Mesenchymal stem cell (in vitro differentiated cells and primary cell): Measurements from ENCODE around the gene GALNT18.

Source experiments
- DNase-seq: peaks from one replicate; pipeline ENCODE4 v3.0.0-alpha.2; 2013
- H2AFZ ChIP-seq: one replicate; pipeline ENCODE4 v1.6.1; 2013; ENCODE audit warnings: low read depth, mild to moderate bottlenecking, control low read depth, inconsistent platforms, low read length, moderate library complexity
- H2AK5ac ChIP-seq: 2 replicates; pipeline ENCODE4 v1.6.1; 2013; ENCODE audit warnings: low read length, moderate library complexity, mild to moderate bottlenecking, inconsistent platforms; ENCODE audit not compliant: severe bottlenecking
- H2BK120ac ChIP-seq: one replicate; pipeline ENCODE4 v1.6.1; 2013; ENCODE audit warnings: low read depth, mild to moderate bottlenecking, inconsistent platforms, low read length, moderate library complexity
- H2BK12ac ChIP-seq, 2 experiments: one replicate each; pipeline ENCODE4 v1.6.1; 2013; ENCODE audit warnings: inconsistent platforms in 2 of 2, low read length in 2 of 2, mild to moderate bottlenecking in 2 of 2, moderate library complexity in 2 of 2, control low read depth in 1 of 2
- H2BK15ac ChIP-seq: one replicate; pipeline ENCODE4 v1.6.1; 2013; ENCODE audit warnings: mild to moderate bottlenecking, low read depth, inconsistent platforms; ENCODE audit not compliant: poor library complexity, severe bottlenecking
- H2BK5ac ChIP-seq: 2 replicates; pipeline ENCODE4 v1.6.1; 2013; ENCODE audit warnings: low read depth, mild to moderate bottlenecking, low read length, control low read depth, inconsistent platforms; ENCODE audit not compliant: poor library complexity, severe bottlenecking
- H3K14ac ChIP-seq, 2 experiments: one replicate each; pipeline ENCODE4 v1.6.1; 2013; ENCODE audit warnings: inconsistent platforms in 2 of 2, low read length in 2 of 2, control low read depth in 1 of 2, mild to moderate bottlenecking in 1 of 2, moderate library complexity in 1 of 2
- H3K18ac ChIP-seq, 2 experiments: one replicate each; pipeline ENCODE4 v1.6.1; 2013; ENCODE audit warnings: inconsistent platforms in 2 of 2, low read length in 2 of 2, control low read depth in 1 of 2, low read depth in 1 of 2, mild to moderate bottlenecking in 1 of 2
- H3K23ac ChIP-seq, 2 experiments: one replicate each; pipeline ENCODE4 v1.6.1; 2013; ENCODE audit warnings: inconsistent platforms in 2 of 2, low read length in 2 of 2, mild to moderate bottlenecking in 2 of 2, moderate library complexity in 2 of 2, control low read depth in 1 of 2
- H3K27ac ChIP-seq: 2 replicates; pipeline ENCODE4 v1.5.1; 2013; ENCODE audit warnings: mild to moderate bottlenecking, moderate library complexity, low read length, control low read depth, inconsistent platforms; ENCODE audit not compliant: poor library complexity, severe bottlenecking
- H3K27me3 ChIP-seq, 2 experiments: 2 replicates each; pipeline versions ENCODE4 v1.6.1 to v1.7.0; 2013; ENCODE audit warnings: low read length in 2 of 2, mild to moderate bottlenecking in 2 of 2, moderate library complexity in 2 of 2, control low read depth in 1 of 2, inconsistent platforms in 1 of 2; ENCODE audit not compliant: control insufficient read depth in 1 of 2, insufficient read depth in 1 of 2
- H3K36me3 ChIP-seq, 2 experiments: 2 replicates each; pipeline versions ENCODE4 v1.6.1 to v1.7.0; 2013; ENCODE audit warnings: low read length in 2 of 2, control low read depth in 1 of 2, inconsistent platforms in 1 of 2, low read depth in 1 of 2, mild to moderate bottlenecking in 1 of 2; ENCODE audit not compliant: insufficient read depth in 2 of 2, control insufficient read depth in 1 of 2
- H3K4ac ChIP-seq, 2 experiments: one replicate each; pipeline ENCODE4 v1.6.1; 2013; ENCODE audit warnings: inconsistent platforms in 2 of 2, low read length in 2 of 2, mild to moderate bottlenecking in 2 of 2, moderate library complexity in 2 of 2, control low read depth in 1 of 2, low read depth in 1 of 2
- H3K4me1 ChIP-seq: 2 replicates; pipeline ENCODE4 v1.6.1; 2013; ENCODE audit warnings: low read depth, low read length, control low read depth; ENCODE audit not compliant: control insufficient read depth, insufficient read depth
- H3K4me2 ChIP-seq: 2 replicates; pipeline ENCODE4 v1.6.1; 2013; ENCODE audit warnings: low read length, mild to moderate bottlenecking, inconsistent platforms; ENCODE audit not compliant: poor library complexity, severe bottlenecking
- H3K4me3 ChIP-seq, 2 experiments: 2 replicates each; pipeline versions ENCODE4 v1.5.1 to v1.7.0; 2013; ENCODE audit warnings: low read length in 2 of 2, mild to moderate bottlenecking in 2 of 2, control low read depth in 1 of 2, low read depth in 1 of 2; ENCODE audit not compliant: insufficient read depth in 1 of 2
- H3K79me1 ChIP-seq: replicated peaks from 2 replicates; pipeline ENCODE4 v1.6.1; 2013; ENCODE audit warnings: mild to moderate bottlenecking, control low read depth, low read length, inconsistent platforms; ENCODE audit not compliant: poor library complexity, severe bottlenecking
- H3K9ac ChIP-seq: 2 replicates; pipeline ENCODE4 v1.7.0; 2013; ENCODE audit warnings: mild to moderate bottlenecking, low read length, moderate library complexity
- H3K9me3 ChIP-seq: 2 replicates; pipeline ENCODE4 v1.7.0; 2013; ENCODE audit warnings: mild to moderate bottlenecking, low read length; ENCODE audit not compliant: control insufficient read depth
- H4K8ac ChIP-seq: one replicate; pipeline ENCODE4 v1.6.1; 2013; ENCODE audit warnings: inconsistent platforms, mild to moderate bottlenecking, low read length, moderate library complexity
- H4K91ac ChIP-seq: one replicate; pipeline ENCODE4 v1.6.1; 2013; ENCODE audit warnings: mild to moderate bottlenecking, low read length, inconsistent platforms
- WGBS: methylation state at CpG from one replicate; pipeline ENCODE4 v1.1.7; 2013; ENCODE audit warnings: mixed read lengths; 5-methylcytosine and 5-hydroxymethylcytosine counted together

GALNT18 gene

GRCh38 chr11:11308249-11308648 lies 313.6 kb downstream of the GALNT18 start:
- no peak for DNase-seq
- H3K18ac ChIP-seq: no peak overlapping the region
- WGBS: 50% methylated on average over 1 of the region's 1 CpG

GRCh38 chr11:11306855-11307254 lies 314.9 kb downstream of the GALNT18 start:
- 73% methylated on average over 2 of the region's 2 CpGs for WGBS
- H2AK5ac ChIP-seq: no peak overlapping the region
- H2AFZ ChIP-seq: no peak overlapping the region
- no peak overlapping the region for H2BK5ac ChIP-seq
- no peaks in the 10 kb centered on the region for H3K4me1 ChIP-seq
- no peak overlapping the region for H3K23ac ChIP-seq
- H3K18ac ChIP-seq: no peak overlapping the region
- DNase-seq: peak; percentile 56
- H2BK15ac ChIP-seq: no peak overlapping the region
- no peak overlapping the region for H3K14ac ChIP-seq
- no peaks in the 10 kb centered on the region for H3K9me3 ChIP-seq
- no peaks in the 10 kb centered on the region for H3K36me3 ChIP-seq
- no peak overlapping the region for H4K8ac ChIP-seq
- no peak overlapping the region for H2BK120ac ChIP-seq
- H3K4me2 ChIP-seq: no peak overlapping the region
- H3K79me1 ChIP-seq: no peaks in the 10 kb centered on the region
- H4K91ac ChIP-seq: no peak overlapping the region
- no peak overlapping the region for H3K27ac ChIP-seq
- no peak overlapping the region for H3K4ac ChIP-seq
- H2BK12ac ChIP-seq: no peak overlapping the region
- peaks cover 9 to 38% of the 10 kb centered on the region in 2 experiments for H3K27me3 ChIP-seq
- H3K9ac ChIP-seq: no peak overlapping the region
- H3K4me3 ChIP-seq: no peak overlapping the region

More at GRCh38 chr11:11308249-11308648, 313.6 kb downstream of the GALNT18 start:
- Histone ChIP-seq H2AK5ac (no peak overlapping the region), H2AFZ (no peak overlapping the region), H3K36me3 (no peaks in the 10 kb centered on the region), H3K27me3 (peaks cover 2 to 24% of the 10 kb centered on the region in 2 experiments), H3K14ac (no peak overlapping the region), H4K8ac (no peak overlapping the region), H2BK15ac (no peak overlapping the region), H3K4me2 (no peak overlapping the region), H3K4ac (no peak overlapping the region), H2BK120ac (no peak overlapping the region), H3K23ac (no peak overlapping the region), H2BK5ac (no peak overlapping the region), H3K9ac (no peak overlapping the region), H3K4me3 (no peak overlapping the region), H3K4me1 (no peaks in the 10 kb centered on the region), H2BK12ac (no peak overlapping the region), H3K79me1 (no peaks in the 10 kb centered on the region), H4K91ac (no peak overlapping the region), H3K27ac (no peak overlapping the region), H3K9me3 (no peaks in the 10 kb centered on the region)

GRCh38 chr11:11304550-11304949 lies 317.3 kb downstream of the GALNT18 start:
- Histone ChIP-seq H3K4me1 (no peaks in the 10 kb centered on the region), H3K4me3 (no peak overlapping the region), H2BK5ac (no peak overlapping the region), H3K27ac (no peak overlapping the region), H4K91ac (no peak overlapping the region), H3K79me1 (no peaks in the 10 kb centered on the region), H3K9ac (no peak overlapping the region), H2BK12ac (no peak overlapping the region), H3K27me3 (peaks cover 22 to 57% of the 10 kb centered on the region in 2 experiments), H3K4ac (no peak overlapping the region), H3K14ac (no peak overlapping the region), H2BK120ac (no peak overlapping the region), H2BK15ac (no peak overlapping the region), H3K4me2 (no peak overlapping the region), H3K9me3 (no peaks in the 10 kb centered on the region), H2AFZ (no peak overlapping the region), H2AK5ac (no peak overlapping the region), H4K8ac (no peak overlapping the region), H3K18ac (no peak overlapping the region), H3K36me3 (no peaks in the 10 kb centered on the region), H3K23ac (no peak overlapping the region)
- DNase-seq: no peak
- WGBS: 82% methylated on average over 7 of the region's 7 CpGs

- Histone ChIP-seq H4K91ac (no peak overlapping the region), H3K27ac (no peak overlapping the region), H3K9ac (no peak overlapping the region), H4K8ac (no peak overlapping the region), H2BK15ac (no peak overlapping the region), H3K9me3 (no peaks in the 10 kb centered on the region), H3K14ac (no peak overlapping the region), H3K4me1 (no peaks in the 10 kb centered on the region), H2BK12ac (peak overlapping the region in 1 of 2 experiments; percentile 29), H3K4me2 (no peak overlapping the region), H3K36me3 (no peaks in the 10 kb centered on the region), H2BK120ac (no peak overlapping the region), H3K18ac (no peak overlapping the region), H3K23ac (no peak overlapping the region), H3K27me3 (peaks cover 29 to 56% of the 10 kb centered on the region in 2 experiments), H3K4ac (no peak overlapping the region), H3K4me3 (no peak overlapping the region), H3K79me1 (no peaks in the 10 kb centered on the region), H2BK5ac (no peak overlapping the region), H2AFZ (no peak overlapping the region), H2AK5ac (no peak overlapping the region)
- no peak for DNase-seq
- WGBS: 96% methylated on average over 10 of the region's 10 CpGs
Observed at GRCh38 chr11:11302565-11302964, 319.2 kb downstream of the GALNT18 start.
